ENCODE data around the gene F11R. TPM values are rescaled to one million over a fixed set of nuclear protein-coding genes. Genes with fewer than 3 reads are reported as not detected.

The F11R gene
- total and polyA plus RNA-seq, 2 of the 4 experiments (the other 2 are of a cell fraction), result 0.79 to 2.2 TPM

- H2BK15ac ChIP-seq (ENCODE audit: low read depth, low read length), result no peak overlapping the region
- H3K4me3 ChIP-seq (ENCODE audit: insufficient read depth, low read depth, low read length), result no peak overlapping the region
- H2AK5ac ChIP-seq (ENCODE audit: low read depth, low read length), result no peak overlapping the region
- H3K4me2 ChIP-seq (ENCODE audit: low read depth, low read length), result no peak overlapping the region
- no peak for TF ChIP-seq CTCF (conservative IDR thresholded peaks at IDR 0.05; ENCODE audit: low read depth, low read length)
- TF ChIP-seq MAZ (IDR thresholded peaks at IDR 0.05; ENCODE audit: borderline replicate concordance, low read depth, low read length), result no peak
- TF ChIP-seq BHLHE40 (IDR thresholded peaks at IDR 0.05; ENCODE audit: low read depth, low read length), result no peak
- no peak for TF ChIP-seq POLR2A (IDR thresholded peaks at IDR 0.05; ENCODE audit: low read depth, low read length)
- TF ChIP-seq MAFK (IDR thresholded peaks at IDR 0.05; ENCODE audit: low read depth, low read length), result no peak
- H3K56ac ChIP-seq (ENCODE audit: extremely low read depth, insufficient read depth, low read length), result no peak overlapping the region
- H2BK5ac ChIP-seq (ENCODE audit: low read depth, low read length, poor library complexity, severe bottlenecking), result no peak overlapping the region
- H3K18ac ChIP-seq (ENCODE audit: low read depth, low read length), result no peak overlapping the region
- H2AK9ac ChIP-seq (replicated peaks; ENCODE audit: low read depth, low read length, poor library complexity), result no peak overlapping the region
- no peak overlapping the region for H3K27ac ChIP-seq (ENCODE audit: insufficient read depth, low read length)
- no peaks in the 10 kb centered on the region for H4K20me1 ChIP-seq (ENCODE audit: insufficient read depth, low read length)
- H4K91ac ChIP-seq (ENCODE audit: insufficient read depth, low read depth, low read length), result no peak overlapping the region
- no peak for DNase-seq
- no peak overlapping the region for H2BK20ac ChIP-seq (ENCODE audit: low read depth, low read length)
- no peak overlapping the region for H2BK120ac ChIP-seq (ENCODE audit: low read depth, low read length)
- H3K4ac ChIP-seq (ENCODE audit: low read depth, low read length), result no peak overlapping the region
- no peaks in the 10 kb centered on the region for H3K9me3 ChIP-seq (ENCODE audit: control insufficient read depth, insufficient read depth, low read length)
- in situ Hi-C loops (cut with MboI; ENCODE audit: low sequenced_read_pairs), result no loop called here
- no peak overlapping the region for H2AFZ ChIP-seq (replicated peaks; ENCODE audit: low read length, poor library complexity)
- H3K36me3 ChIP-seq (ENCODE audit: control insufficient read depth, insufficient read depth, low read length), result no peaks in the 10 kb centered on the region
- WGBS, 2 experiments (ENCODE audit: extremely low coverage in 2 of 2, insufficient read length in 1 of 2), result no CpG with 5 or more reads among the region's 8 CpGs
- POLR2A ChIA-PET (ENCODE audit: unreplicated experiment), result no interaction called here
- no peak overlapping the region for H3K14ac ChIP-seq (replicated peaks; ENCODE audit: low read depth, low read length)
- H3K9me1 ChIP-seq (ENCODE audit: insufficient read depth, low read length), result no peaks in the 10 kb centered on the region
- no peak overlapping the region for H4K8ac ChIP-seq (ENCODE audit: low read depth in 2 of 2, low read length in 2 of 2)
- dilution Hi-C loops (cut with HindIII; ENCODE audit: low sequenced_read_pairs, unreplicated experiment), result no loop called here
- H4K5ac ChIP-seq (ENCODE audit: low read depth, low read length), result no peak overlapping the region
- BruUV-seq (replicated peaks), result no TSS peak
- H3K79me1 ChIP-seq (ENCODE audit: low read depth in 1 of 2, low read length in 2 of 2), result no peaks in the 10 kb centered on the region
- no peak overlapping the region for H3K9ac ChIP-seq (ENCODE audit: low read depth, low read length)
- ATAC-seq (ENCODE audit: low read depth), result no peak
- intact Hi-C loops (cut with micrococcal nuclease), result no loop called here
- CTCF ChIA-PET, result no interaction called here
- H3K27me3 ChIP-seq (ENCODE audit: control insufficient read depth, insufficient read depth, low read length), result peaks cover 2% of the 10 kb centered on the region; the same call in 1 of the 2 replicates
- no peak overlapping the region for H3K23ac ChIP-seq (ENCODE audit: low read depth, low read length)
- H3K4me1 ChIP-seq (ENCODE audit: control insufficient read depth, insufficient read depth, low read length), result no peaks in the 10 kb centered on the region
Observed at GRCh38 chr1:160987359-160988050, 33.4 kb downstream of the F11R start.

Data from IMR-90 (cell line).